Tibial nerve (tissue), 4 donors: Measurements from ENCODE around the gene KCNMA1. TPM values are rescaled to one million over a fixed set of nuclear protein-coding genes. Genes with fewer than 3 reads are reported as not detected.
A peak's percentile ranks its signal among the peaks of the same experiment; 100 is the strongest.

Experiments used
- DNase-seq, 2 donors: peaks; one replicate each; pipeline ENCODE4 v3.0.0-alpha.2; 2019; ENCODE audit warnings: low spot score in 2 of 2
- H3K27ac ChIP-seq, 4 donors: fragments of 200-600 bp; sonication (generic) in 3 of 4; one replicate each; pipeline ENCODE4 v1.5.1; 2017 to 2019; ENCODE audit warnings: mild to moderate bottlenecking in 1 of 4
- H3K27me3 ChIP-seq, 2 donors: fragments of 200-600 bp; sonication (generic) in 1 of 2; one replicate each; pipeline versions ENCODE4 v1.5.1 to v1.6.0; 2017 to 2019
- H3K36me3 ChIP-seq, 3 donors: fragments of 200-600 bp; sonication (generic); one replicate each; pipeline ENCODE4 v1.5.1; 2018 to 2019
- H3K4me1 ChIP-seq, 4 donors: fragments of 200-600 bp; sonication (generic) in 3 of 4; one replicate each; pipeline ENCODE4 v1.5.1; 2017 to 2019
- H3K4me3 ChIP-seq, 4 donors: fragments of 200-600 bp; sonication (generic) in 3 of 4; one replicate each; pipeline ENCODE4 v1.5.1; 2017 to 2019; ENCODE audit warnings: mild to moderate bottlenecking in 1 of 4, moderate library complexity in 1 of 4
- H3K9me3 ChIP-seq, 4 donors: fragments of 200-600 bp; sonication (generic) in 3 of 4; one replicate each; pipeline ENCODE4 v1.5.1; 2017 to 2019
- CTCF ChIP-seq, 5 experiments: fragments of 200-600 bp in 3 of 5; fragments of 450-650 bp in 2 of 5; sonication (generic) in 3 of 5; IDR thresholded peaks; one replicate each; pipeline ENCODE4 v1.5.1; 2016 to 2019; ENCODE audit warnings: antibody characterized with exemption in 5 of 5, mild to moderate bottlenecking in 3 of 5, moderate library complexity in 2 of 5
- EP300 ChIP-seq, 2 donors: sonication (generic); formaldehyde crosslinking; IDR thresholded peaks; one replicate each; pipeline ENCODE4 v1.6.1; 2017; ENCODE audit warnings: antibody characterized with exemption in 2 of 2, mild to moderate bottlenecking in 1 of 2
- POLR2A ChIP-seq, 2 donors: fragments of 450-650 bp; IDR thresholded peaks; one replicate each; pipeline ENCODE4 v1.6.1; 2017; ENCODE audit warnings: antibody characterized with exemption in 2 of 2, mild to moderate bottlenecking in 2 of 2, moderate library complexity in 2 of 2
- WGBS, 2 donors: methylation state at CpG; one replicate each; pipeline ENCODE4 v1.1.5; 2018; 5-methylcytosine and 5-hydroxymethylcytosine counted together
- total RNA-seq, 4 donors: library from RNA; depleted of rRNA; stranded (reverse); fragments of >200 nt; gene quantifications; one replicate each; pipeline ENCODE4 v1.1.0, GENCODE V29; 2016

The KCNMA1 gene
- total RNA-seq, 4 donors from 2014 or later: 10.2 to 19.9 (median 13.7) TPM

- no peak for DNase-seq
- Histone ChIP-seq H3K27ac (no peak overlapping the region), H3K9me3 (no peaks in the 10 kb centered on the region), H3K27me3 (no peaks in the 10 kb centered on the region), H3K4me3 (no peak overlapping the region), H3K36me3 (no peaks in the 10 kb centered on the region), H3K4me1 (peaks cover 0 to 15% (median 0%) of the 10 kb centered on the region in 4 donors)
- TF ChIP-seq CTCF (IDR thresholded peaks at IDR 0.05) (no peak), EP300 (IDR thresholded peaks at IDR 0.05) (no peak), POLR2A (IDR thresholded peaks at IDR 0.05) (no peak)
- 14 to 24% methylated on average over 2 of the region's 2 CpGs for WGBS, 2 donors
These were observed 646.0 kb downstream of the KCNMA1 start for GRCh38 chr10:76991621-76992020.

GRCh38 chr10:76990561-76990960 lies 647.0 kb downstream of the KCNMA1 start:
- Histone ChIP-seq H3K36me3 (no peaks in the 10 kb centered on the region), H3K4me1 (peaks cover 0 to 15% (median 0%) of the 10 kb centered on the region in 4 donors), H3K27me3 (no peaks in the 10 kb centered on the region), H3K4me3 (no peak overlapping the region), H3K9me3 (no peaks in the 10 kb centered on the region), H3K27ac (no peak overlapping the region)
- DNase-seq: no peak
- 94 to 100% methylated on average over 1 of the region's 1 CpG for WGBS, 2 donors
- TF ChIP-seq POLR2A (IDR thresholded peaks at IDR 0.05) (no peak), CTCF (IDR thresholded peaks at IDR 0.05) (no peak), EP300 (IDR thresholded peaks at IDR 0.05) (no peak)

- H3K36me3 ChIP-seq: no peaks in the 10 kb centered on the region
- TF ChIP-seq POLR2A (IDR thresholded peaks at IDR 0.05): no peak
- peak in 1 of 2 donors; percentile 8 for TF ChIP-seq EP300 (IDR thresholded peaks at IDR 0.05)
- peak; percentile 80 to 89 (median 85) for TF ChIP-seq CTCF (IDR thresholded peaks at IDR 0.05)
- no peaks in the 10 kb centered on the region for H3K9me3 ChIP-seq
- peak; percentile 51 to 72 for DNase-seq
- no peak overlapping the region for H3K27ac ChIP-seq
- H3K27me3 ChIP-seq: no peaks in the 10 kb centered on the region
- H3K4me3 ChIP-seq: no peak overlapping the region
- 19 to 23% methylated on average over 6 of the region's 6 CpGs for WGBS, 2 donors
- H3K4me1 ChIP-seq: peaks cover 0 to 11% (median 4%) of the 10 kb centered on the region in 4 donors
These were observed 652.8 kb downstream of the KCNMA1 start for GRCh38 chr10:76984559-76985443.

GRCh38 chr10:76983624-76984023 lies 654.0 kb downstream of the KCNMA1 start:
- H3K9me3 ChIP-seq: no peaks in the 10 kb centered on the region
- TF ChIP-seq EP300 (IDR thresholded peaks at IDR 0.05) (no peak), CTCF (IDR thresholded peaks at IDR 0.05) (no peak), POLR2A (IDR thresholded peaks at IDR 0.05) (no peak)
- 75 to 79% methylated on average over 3 of the region's 3 CpGs for WGBS, 2 donors
- no peak overlapping the region for H3K27ac ChIP-seq
- no peak overlapping the region for H3K4me3 ChIP-seq
- DNase-seq: no peak
- H3K36me3 ChIP-seq: no peaks in the 10 kb centered on the region
- peaks cover 0 to 11% (median 4%) of the 10 kb centered on the region in 4 donors for H3K4me1 ChIP-seq
- no peaks in the 10 kb centered on the region for H3K27me3 ChIP-seq

GRCh38 chr10:76982671-76983070 lies 654.9 kb downstream of the KCNMA1 start:
- H3K27me3 ChIP-seq: no peaks in the 10 kb centered on the region
- no peak for DNase-seq
- TF ChIP-seq POLR2A (IDR thresholded peaks at IDR 0.05) (no peak), EP300 (IDR thresholded peaks at IDR 0.05) (no peak), CTCF (IDR thresholded peaks at IDR 0.05) (no peak)
- H3K9me3 ChIP-seq: no peaks in the 10 kb centered on the region
- no peak overlapping the region for H3K4me3 ChIP-seq
- H3K36me3 ChIP-seq: no peaks in the 10 kb centered on the region
- H3K27ac ChIP-seq: no peak overlapping the region
- 76 to 84% methylated on average over 2 of the region's 2 CpGs for WGBS, 2 donors
- peaks cover 0 to 11% (median 4%) of the 10 kb centered on the region in 4 donors for H3K4me1 ChIP-seq
